ENCODE measurements around the gene GFRA4.

GFRA4 gene

DNA sequence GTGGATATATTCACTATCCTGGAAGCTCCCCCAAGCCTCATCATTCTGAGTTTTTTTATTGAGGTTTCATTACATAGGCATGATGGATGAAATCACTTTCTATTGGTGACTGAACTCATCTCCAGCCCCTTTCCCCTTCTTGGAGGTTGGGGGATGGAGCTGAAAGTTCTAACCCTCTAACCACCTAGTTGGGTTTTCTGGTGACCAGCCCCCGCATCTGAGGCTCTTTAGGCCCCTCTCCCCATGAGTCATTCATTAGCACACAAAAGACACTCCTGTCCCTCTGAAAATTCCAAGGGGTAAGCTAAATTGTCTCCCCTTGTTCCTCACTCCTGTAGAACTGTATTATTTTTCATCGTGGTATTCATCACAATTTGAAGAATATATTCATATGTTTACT is 33.3 kb downstream of the GFRA4 start:
- no peak overlapping the region for H3K4me2 ChIP-seq (ENCODE audit: low read length)
- H3K27ac ChIP-seq, result no peak overlapping the region

DNA sequence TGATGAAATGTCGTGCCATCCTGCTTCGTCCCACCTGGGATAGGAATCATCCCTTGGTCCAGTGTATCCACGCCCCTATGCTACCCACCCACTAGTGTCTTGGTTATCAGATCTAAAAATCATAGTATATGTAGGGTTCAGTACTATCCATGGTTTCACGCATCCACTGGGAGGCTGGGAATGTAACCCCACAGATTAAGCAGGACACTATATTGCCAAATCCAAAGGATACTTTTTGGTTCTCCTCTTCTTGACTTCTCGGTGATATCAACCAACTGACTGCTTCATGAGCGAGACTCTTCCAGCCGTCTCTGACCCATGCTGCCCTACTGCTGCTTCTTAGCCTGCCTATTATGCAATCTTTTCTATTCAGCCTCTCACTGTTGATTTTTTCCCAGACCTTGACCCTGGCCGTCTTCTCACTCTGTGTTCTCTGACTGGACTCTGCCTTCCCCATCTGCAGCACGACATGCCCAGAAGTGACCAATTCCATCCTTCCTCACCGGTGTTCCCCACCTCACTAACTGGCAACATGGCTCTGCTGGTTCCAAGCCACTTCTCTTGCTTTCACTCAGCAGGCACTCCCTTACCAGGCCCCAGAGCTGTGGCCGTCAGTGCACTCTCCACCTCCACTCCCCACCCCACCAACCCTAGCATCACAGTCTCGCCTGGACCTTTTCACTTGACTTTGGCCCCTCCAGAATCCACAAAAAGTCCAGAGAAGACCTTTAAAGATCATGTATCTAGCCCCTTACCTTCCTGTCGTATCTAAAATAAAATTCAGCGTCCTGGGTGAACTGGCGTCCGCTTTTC is 34.5 kb downstream of the GFRA4 start:
- no peak overlapping the region for H3K27ac ChIP-seq
- H3K4me2 ChIP-seq (ENCODE audit: low read length), result no peak overlapping the region
- no peaks in the 10 kb centered on the region for H3K79me2 ChIP-seq
- TF ChIP-seq, protein P1, sequence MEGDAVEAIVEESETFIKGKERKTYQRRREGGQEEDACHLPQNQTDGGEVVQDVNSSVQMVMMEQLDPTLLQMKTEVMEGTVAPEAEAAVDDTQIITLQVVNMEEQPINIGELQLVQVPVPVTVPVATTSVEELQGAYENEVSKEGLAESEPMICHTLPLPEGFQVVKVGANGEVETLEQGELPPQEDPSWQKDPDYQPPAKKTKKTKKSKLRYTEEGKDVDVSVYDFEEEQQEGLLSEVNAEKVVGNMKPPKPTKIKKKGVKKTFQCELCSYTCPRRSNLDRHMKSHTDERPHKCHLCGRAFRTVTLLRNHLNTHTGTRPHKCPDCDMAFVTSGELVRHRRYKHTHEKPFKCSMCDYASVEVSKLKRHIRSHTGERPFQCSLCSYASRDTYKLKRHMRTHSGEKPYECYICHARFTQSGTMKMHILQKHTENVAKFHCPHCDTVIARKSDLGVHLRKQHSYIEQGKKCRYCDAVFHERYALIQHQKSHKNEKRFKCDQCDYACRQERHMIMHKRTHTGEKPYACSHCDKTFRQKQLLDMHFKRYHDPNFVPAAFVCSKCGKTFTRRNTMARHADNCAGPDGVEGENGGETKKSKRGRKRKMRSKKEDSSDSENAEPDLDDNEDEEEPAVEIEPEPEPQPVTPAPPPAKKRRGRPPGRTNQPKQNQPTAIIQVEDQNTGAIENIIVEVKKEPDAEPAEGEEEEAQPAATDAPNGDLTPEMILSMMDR (IDR thresholded peaks at IDR 0.05), result no peak
- no peaks in the 10 kb centered on the region for H3K36me3 ChIP-seq (ENCODE audit: control insufficient read depth, insufficient read depth, low read length)
- H3K9me3 ChIP-seq (ENCODE audit: control insufficient read depth, low read length), result no peaks in the 10 kb centered on the region
- H3K4me3 ChIP-seq (ENCODE audit: low read depth, low read length), result no peak overlapping the region
- no peaks in the 10 kb centered on the region for H3K27me3 ChIP-seq (ENCODE audit: control insufficient read depth, insufficient read depth, low read length)
- H3K9ac ChIP-seq, result no peak overlapping the region
- no peak overlapping the region for H2AFZ ChIP-seq
- peaks cover 8% of the 10 kb centered on the region for H3K4me1 ChIP-seq

More for the DNA sequence above, 33.3 kb downstream of the GFRA4 start:
- Histone ChIP-seq H2AFZ (no peak overlapping the region), H3K27me3 (ENCODE audit: control insufficient read depth, insufficient read depth, low read length) (no peaks in the 10 kb centered on the region), H3K36me3 (ENCODE audit: control insufficient read depth, insufficient read depth, low read length) (no peaks in the 10 kb centered on the region), H3K4me3 (ENCODE audit: low read depth, low read length) (no peak overlapping the region), H3K9ac (no peak overlapping the region), H3K4me1 (peaks cover 8% of the 10 kb centered on the region), H3K9me3 (ENCODE audit: control insufficient read depth, low read length) (no peaks in the 10 kb centered on the region), H3K79me2 (no peaks in the 10 kb centered on the region)
- TF ChIP-seq, protein P1 (IDR thresholded peaks at IDR 0.05), result no peak

DNA sequence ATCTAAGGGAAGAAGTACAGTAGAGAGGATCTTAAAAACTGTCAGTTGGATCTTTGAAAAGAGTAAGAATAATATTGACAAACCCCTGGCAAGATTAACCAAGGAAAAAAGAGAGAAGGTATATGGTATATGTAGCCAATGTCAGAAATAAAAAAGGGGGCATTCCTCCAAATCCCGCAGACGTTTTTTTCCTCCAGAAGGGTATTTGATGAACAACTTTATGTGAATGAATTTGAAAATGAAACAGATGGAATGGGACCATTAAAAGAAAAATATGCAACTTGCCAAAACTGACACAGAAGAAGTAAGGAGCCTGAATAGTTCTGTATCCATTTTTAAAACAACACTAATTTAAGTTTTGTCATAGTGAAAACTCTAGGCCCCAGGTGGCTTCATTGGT is 35.7 kb downstream of the GFRA4 start:
- Histone ChIP-seq H3K79me2 (no peaks in the 10 kb centered on the region), H3K36me3 (ENCODE audit: control insufficient read depth, insufficient read depth, low read length) (no peaks in the 10 kb centered on the region), H3K4me2 (ENCODE audit: low read length) (no peak overlapping the region), H3K4me1 (peaks cover 8% of the 10 kb centered on the region), H3K4me3 (ENCODE audit: low read depth, low read length) (no peak overlapping the region), H3K27ac (no peak overlapping the region), H3K9me3 (ENCODE audit: control insufficient read depth, low read length) (no peaks in the 10 kb centered on the region), H3K27me3 (ENCODE audit: control insufficient read depth, insufficient read depth, low read length) (no peaks in the 10 kb centered on the region), H3K9ac (no peak overlapping the region), H2AFZ (no peak overlapping the region)
- TF ChIP-seq, protein P1 (IDR thresholded peaks at IDR 0.05), result no peak

DNA sequence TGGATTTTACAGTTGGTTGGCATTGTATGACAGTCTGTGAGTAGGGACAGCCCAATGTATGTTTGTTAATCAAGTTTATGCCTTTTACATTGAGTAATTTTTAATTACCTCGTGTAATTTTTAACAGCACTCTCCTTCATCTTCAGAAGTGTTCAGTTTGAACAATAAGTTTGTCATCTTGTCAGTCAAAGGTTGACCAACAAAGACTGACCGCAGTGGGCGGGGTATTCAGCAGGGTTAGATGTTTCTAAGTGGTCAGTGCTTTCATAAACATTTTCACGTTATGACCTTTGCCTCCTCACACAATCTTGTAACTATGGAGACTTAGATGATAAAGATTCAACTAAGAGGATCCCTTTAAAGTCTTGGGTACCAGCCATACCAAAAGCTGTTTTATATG is 40.8 kb downstream of the GFRA4 start:
- H3K27me3 ChIP-seq (ENCODE audit: control insufficient read depth, insufficient read depth, low read length), result no peaks in the 10 kb centered on the region
- H3K4me3 ChIP-seq (ENCODE audit: low read depth, low read length), result no peak overlapping the region
- TF ChIP-seq, protein P1 (IDR thresholded peaks at IDR 0.05), result no peak

DNA sequence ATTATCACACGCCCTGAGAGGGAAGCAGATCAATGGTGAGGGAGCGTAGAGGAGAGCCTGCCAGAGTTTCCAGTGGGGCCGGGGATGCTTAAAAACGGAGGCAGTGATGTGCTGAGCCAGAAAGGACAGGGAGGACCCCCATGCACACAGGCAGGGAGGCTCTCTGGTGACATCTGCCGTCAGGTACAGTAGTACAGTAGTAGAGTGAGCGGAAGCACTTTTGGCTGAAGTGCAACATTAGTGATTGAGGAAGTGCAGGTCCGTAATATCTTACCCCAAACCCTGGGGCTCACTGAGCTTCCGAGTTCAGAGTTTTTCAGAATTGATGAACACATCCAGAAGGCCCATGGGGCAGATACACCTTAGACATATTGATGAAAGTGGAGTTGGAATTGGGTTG is 42.1 kb downstream of the GFRA4 start:
- no peak overlapping the region for H2AFZ ChIP-seq
- H3K36me3 ChIP-seq (ENCODE audit: control insufficient read depth, insufficient read depth, low read length), result no peaks in the 10 kb centered on the region
- H3K79me2 ChIP-seq, result no peaks in the 10 kb centered on the region
- no peaks in the 10 kb centered on the region for H3K9me3 ChIP-seq (ENCODE audit: control insufficient read depth, low read length)
- TF ChIP-seq, protein P1 (IDR thresholded peaks at IDR 0.05), result no peak
- no peaks in the 10 kb centered on the region for H3K4me1 ChIP-seq
- H3K4me2 ChIP-seq (ENCODE audit: low read length), result no peak overlapping the region
- H3K4me3 ChIP-seq (ENCODE audit: low read depth, low read length), result no peak overlapping the region
- H3K27ac ChIP-seq, result no peak overlapping the region
- H3K27me3 ChIP-seq (ENCODE audit: control insufficient read depth, insufficient read depth, low read length), result no peaks in the 10 kb centered on the region
- H3K9ac ChIP-seq, result no peak overlapping the region

More for the DNA sequence above, 40.8 kb downstream of the GFRA4 start:
- H3K36me3 ChIP-seq (ENCODE audit: control insufficient read depth, insufficient read depth, low read length), result no peaks in the 10 kb centered on the region
- H3K4me2 ChIP-seq (ENCODE audit: low read length), result no peak overlapping the region
- H3K27ac ChIP-seq, result no peak overlapping the region
- H3K4me1 ChIP-seq, result no peaks in the 10 kb centered on the region
- H3K9me3 ChIP-seq (ENCODE audit: control insufficient read depth, low read length), result no peaks in the 10 kb centered on the region
- H2AFZ ChIP-seq, result no peak overlapping the region
- H3K9ac ChIP-seq, result no peak overlapping the region
- no peaks in the 10 kb centered on the region for H3K79me2 ChIP-seq

All from parathyroid adenoma (tissue), 2 donors.